SK-N-SH treated with all-trans-retinoic acid at 6 μM for 48 hours (cell line): ENCODE measurements around the gene STX18.

Experiments
- ATAC-seq: fragments of 200-7000 bp; cut with Tn5 transposase; 3 replicates; pipeline ENCODE4 v1.9.1; 2020; ENCODE audit warnings: mild to moderate bottlenecking, moderate library complexity
- ARNTL ChIP-seq: fragments of 450-650 bp; formaldehyde crosslinking; IDR thresholded peaks from 2 replicates; pipeline ENCODE4 v1.5.0; 2020; ENCODE audit warnings: low read depth, mild to moderate bottlenecking, moderate library complexity, borderline replicate concordance
- BACH2 ChIP-seq: fragments of 250-450 bp; sonication (Bioruptor Pico); IDR thresholded peaks from 2 replicates; pipeline ENCODE4 v1.9.0; 2021; ENCODE audit warnings: mild to moderate bottlenecking, borderline replicate concordance
- CSDC2 ChIP-seq: fragments of 250-450 bp; sonication (Bioruptor Pico); IDR thresholded peaks from 2 replicates; pipeline ENCODE4 v1.5.0; 2020; ENCODE audit warnings: mild to moderate bottlenecking, moderate library complexity
- ESRRG ChIP-seq: fragments of 250-450 bp; sonication (Bioruptor Pico); IDR thresholded peaks from 2 replicates; pipeline ENCODE4 v1.6.1; 2021; ENCODE audit warnings: mild to moderate bottlenecking
- GLIS3 ChIP-seq: fragments of 250-450 bp; sonication (Bioruptor Pico); IDR thresholded peaks from 2 replicates; pipeline ENCODE4 v1.5.0; 2020; ENCODE audit warnings: mild to moderate bottlenecking, moderate library complexity
- ISL1 ChIP-seq: fragments of 250-450 bp; sonication (Bioruptor Pico); IDR thresholded peaks from 2 replicates; pipeline ENCODE4 v2.1.2; 2022; ENCODE audit warnings: mild to moderate bottlenecking, moderate library complexity
- OSR1 ChIP-seq: fragments of 250-450 bp; sonication (Bioruptor Pico); IDR thresholded peaks from 2 replicates; pipeline ENCODE4 v1.8.0; 2022; ENCODE audit warnings: moderate library complexity, mild to moderate bottlenecking, inconsistent platforms
- PPARA ChIP-seq: fragments of 250-450 bp; sonication (Bioruptor Pico); IDR thresholded peaks from 2 replicates; pipeline ENCODE4 v1.5.0; 2020; ENCODE audit warnings: mild to moderate bottlenecking, borderline replicate concordance
- SNAI2 ChIP-seq: fragments of 250-450 bp; sonication (Bioruptor Pico); IDR thresholded peaks from 2 replicates; pipeline ENCODE4 v1.5.0; 2020; ENCODE audit warnings: mild to moderate bottlenecking, moderate library complexity
- TOX ChIP-seq: fragments of 250-450 bp; sonication (Bioruptor Pico); IDR thresholded peaks from 2 replicates; pipeline ENCODE4 v1.8.0; 2021; ENCODE audit warnings: mild to moderate bottlenecking, moderate library complexity, borderline replicate concordance
- ZC3H10 ChIP-seq: fragments of 250-450 bp; sonication (Bioruptor Pico); IDR thresholded peaks from 2 replicates; pipeline ENCODE4 v1.5.1; 2021; ENCODE audit warnings: mild to moderate bottlenecking, moderate library complexity
- ZFP3 ChIP-seq: fragments of 250-450 bp; sonication (Bioruptor Pico); IDR thresholded peaks from 2 replicates; pipeline ENCODE4 v1.5.0; 2020; ENCODE audit warnings: mild to moderate bottlenecking, moderate library complexity
- ZFP30 ChIP-seq: fragments of 450-650 bp; formaldehyde crosslinking; IDR thresholded peaks from 2 replicates; pipeline ENCODE4 v1.5.0; 2022; ENCODE audit warnings: mild to moderate bottlenecking, moderate library complexity
- ZNF565 ChIP-seq: fragments of 450-650 bp; formaldehyde crosslinking; conservative IDR thresholded peaks from 2 replicates; pipeline ENCODE4 v1.5.0; 2020; ENCODE audit warnings: low read depth, mild to moderate bottlenecking, moderate library complexity
- ZNF70 ChIP-seq: fragments of 450-650 bp; formaldehyde crosslinking; IDR thresholded peaks from 2 replicates; pipeline ENCODE4 v1.5.0; 2020; ENCODE audit warnings: mild to moderate bottlenecking, moderate library complexity
- TF ChIP-seq, protein P1 (sequence below): fragments of 250-450 bp; sonication (Bioruptor Pico); IDR thresholded peaks from 2 replicates; pipeline ENCODE4 v1.8.0; 2020; ENCODE audit warnings: mild to moderate bottlenecking, moderate library complexity, borderline replicate concordance
- TF ChIP-seq, protein P2 (sequence below): fragments of 250-450 bp; sonication (Bioruptor Pico); IDR thresholded peaks from 2 replicates; pipeline ENCODE4 v1.5.1; 2021; ENCODE audit warnings: mild to moderate bottlenecking, moderate library complexity
- TF ChIP-seq, protein P3 (sequence below): fragments of 250-450 bp; sonication (Bioruptor Pico); IDR thresholded peaks from 2 replicates; pipeline ENCODE4 v1.5.1; 2020; ENCODE audit warnings: low read depth, mild to moderate bottlenecking, moderate library complexity
- TF ChIP-seq, protein P4 (sequence below): fragments of 250-450 bp; sonication (Bioruptor Pico); IDR thresholded peaks from 2 replicates; pipeline ENCODE4 v1.5.0; 2020; ENCODE audit warnings: mild to moderate bottlenecking, moderate library complexity

The STX18 gene

DNA sequence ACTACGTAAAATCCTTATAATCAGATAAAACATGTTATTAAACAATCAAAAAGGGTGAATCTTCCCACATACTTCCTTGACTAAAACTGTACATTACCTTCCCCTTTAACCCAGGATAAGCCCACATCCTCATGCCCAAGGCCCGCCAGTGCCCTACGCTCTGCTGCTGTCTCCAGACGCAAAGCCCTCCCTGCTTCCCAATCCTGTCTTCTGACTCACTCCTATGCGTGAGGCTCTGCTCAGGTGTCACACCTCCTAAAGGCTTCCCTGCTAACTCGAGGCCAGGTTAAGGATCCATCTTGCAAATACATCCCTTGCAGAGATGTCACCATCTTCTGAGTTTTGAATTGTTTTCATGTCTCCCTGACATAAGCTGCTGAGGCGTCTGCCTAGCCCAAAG lies 61.6 kb downstream of the STX18 start:
- TF ChIP-seq TOX (no peak), ZNF70 (CRISPR knock-in tag) (no peak), ISL1 (CRISPR knock-in tag) (no peak), ZNF565 (CRISPR knock-in tag) (no peak), ESRRG (CRISPR knock-in tag) (no peak), SNAI2 (CRISPR knock-in tag) (no peak), ZFP3 (no peak), OSR1 (CRISPR knock-in tag) (no peak), CSDC2 (CRISPR knock-in tag) (no peak), ARNTL (CRISPR knock-in tag) (no peak), GLIS3 (CRISPR knock-in tag) (no peak), PPARA (CRISPR knock-in tag) (no peak), BACH2 (CRISPR knock-in tag) (no peak)
- TF ChIP-seq, protein P1, sequence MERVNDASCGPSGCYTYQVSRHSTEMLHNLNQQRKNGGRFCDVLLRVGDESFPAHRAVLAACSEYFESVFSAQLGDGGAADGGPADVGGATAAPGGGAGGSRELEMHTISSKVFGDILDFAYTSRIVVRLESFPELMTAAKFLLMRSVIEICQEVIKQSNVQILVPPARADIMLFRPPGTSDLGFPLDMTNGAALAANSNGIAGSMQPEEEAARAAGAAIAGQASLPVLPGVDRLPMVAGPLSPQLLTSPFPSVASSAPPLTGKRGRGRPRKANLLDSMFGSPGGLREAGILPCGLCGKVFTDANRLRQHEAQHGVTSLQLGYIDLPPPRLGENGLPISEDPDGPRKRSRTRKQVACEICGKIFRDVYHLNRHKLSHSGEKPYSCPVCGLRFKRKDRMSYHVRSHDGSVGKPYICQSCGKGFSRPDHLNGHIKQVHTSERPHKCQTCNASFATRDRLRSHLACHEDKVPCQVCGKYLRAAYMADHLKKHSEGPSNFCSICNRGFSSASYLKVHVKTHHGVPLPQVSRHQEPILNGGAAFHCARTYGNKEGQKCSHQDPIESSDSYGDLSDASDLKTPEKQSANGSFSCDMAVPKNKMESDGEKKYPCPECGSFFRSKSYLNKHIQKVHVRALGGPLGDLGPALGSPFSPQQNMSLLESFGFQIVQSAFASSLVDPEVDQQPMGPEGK (CRISPR knock-in tag) = no peak
- TF ChIP-seq, protein P2, sequence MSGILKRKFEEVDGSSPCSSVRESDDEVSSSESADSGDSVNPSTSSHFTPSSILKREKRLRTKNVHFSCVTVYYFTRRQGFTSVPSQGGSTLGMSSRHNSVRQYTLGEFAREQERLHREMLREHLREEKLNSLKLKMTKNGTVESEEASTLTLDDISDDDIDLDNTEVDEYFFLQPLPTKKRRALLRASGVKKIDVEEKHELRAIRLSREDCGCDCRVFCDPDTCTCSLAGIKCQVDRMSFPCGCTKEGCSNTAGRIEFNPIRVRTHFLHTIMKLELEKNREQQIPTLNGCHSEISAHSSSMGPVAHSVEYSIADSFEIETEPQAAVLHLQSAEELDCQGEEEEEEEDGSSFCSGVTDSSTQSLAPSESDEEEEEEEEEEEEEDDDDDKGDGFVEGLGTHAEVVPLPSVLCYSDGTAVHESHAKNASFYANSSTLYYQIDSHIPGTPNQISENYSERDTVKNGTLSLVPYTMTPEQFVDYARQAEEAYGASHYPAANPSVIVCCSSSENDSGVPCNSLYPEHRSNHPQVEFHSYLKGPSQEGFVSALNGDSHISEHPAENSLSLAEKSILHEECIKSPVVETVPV = no peak
- TF ChIP-seq, protein P3, sequence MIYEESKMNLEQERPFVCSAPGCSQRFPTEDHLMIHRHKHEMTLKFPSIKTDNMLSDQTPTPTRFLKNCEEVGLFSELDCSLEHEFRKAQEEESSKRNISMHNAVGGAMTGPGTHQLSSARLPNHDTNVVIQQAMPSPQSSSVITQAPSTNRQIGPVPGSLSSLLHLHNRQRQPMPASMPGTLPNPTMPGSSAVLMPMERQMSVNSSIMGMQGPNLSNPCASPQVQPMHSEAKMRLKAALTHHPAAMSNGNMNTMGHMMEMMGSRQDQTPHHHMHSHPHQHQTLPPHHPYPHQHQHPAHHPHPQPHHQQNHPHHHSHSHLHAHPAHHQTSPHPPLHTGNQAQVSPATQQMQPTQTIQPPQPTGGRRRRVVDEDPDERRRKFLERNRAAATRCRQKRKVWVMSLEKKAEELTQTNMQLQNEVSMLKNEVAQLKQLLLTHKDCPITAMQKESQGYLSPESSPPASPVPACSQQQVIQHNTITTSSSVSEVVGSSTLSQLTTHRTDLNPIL (CRISPR knock-in tag) = no peak
- no peak; the same call in 2 of the 3 replicates for ATAC-seq

DNA sequence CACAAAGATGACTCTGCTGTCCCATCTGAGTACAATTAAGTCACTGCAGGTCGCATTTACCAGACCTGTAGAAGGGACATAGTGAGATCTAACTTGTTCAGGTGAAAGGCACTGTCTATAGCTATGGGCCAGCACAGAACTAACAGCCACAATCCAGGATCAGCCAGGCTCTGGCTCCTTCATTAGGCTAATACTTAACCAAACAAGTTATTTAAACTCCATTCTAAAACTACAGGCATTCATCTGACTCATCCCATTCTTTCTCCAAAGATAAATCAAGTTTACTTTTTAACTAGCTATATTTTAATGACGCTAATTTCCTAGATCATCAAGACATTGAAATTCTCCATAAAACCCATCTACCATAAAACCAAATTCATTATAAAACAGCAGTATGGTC lies 62.5 kb downstream of the STX18 start:
- no peak for ATAC-seq

More for the DNA sequence above, 62.5 kb downstream of the STX18 start:
- TF ChIP-seq, protein P1 (CRISPR knock-in tag) = no peak
- TF ChIP-seq GLIS3 (CRISPR knock-in tag) = no peak
- TF ChIP-seq, protein P4, sequence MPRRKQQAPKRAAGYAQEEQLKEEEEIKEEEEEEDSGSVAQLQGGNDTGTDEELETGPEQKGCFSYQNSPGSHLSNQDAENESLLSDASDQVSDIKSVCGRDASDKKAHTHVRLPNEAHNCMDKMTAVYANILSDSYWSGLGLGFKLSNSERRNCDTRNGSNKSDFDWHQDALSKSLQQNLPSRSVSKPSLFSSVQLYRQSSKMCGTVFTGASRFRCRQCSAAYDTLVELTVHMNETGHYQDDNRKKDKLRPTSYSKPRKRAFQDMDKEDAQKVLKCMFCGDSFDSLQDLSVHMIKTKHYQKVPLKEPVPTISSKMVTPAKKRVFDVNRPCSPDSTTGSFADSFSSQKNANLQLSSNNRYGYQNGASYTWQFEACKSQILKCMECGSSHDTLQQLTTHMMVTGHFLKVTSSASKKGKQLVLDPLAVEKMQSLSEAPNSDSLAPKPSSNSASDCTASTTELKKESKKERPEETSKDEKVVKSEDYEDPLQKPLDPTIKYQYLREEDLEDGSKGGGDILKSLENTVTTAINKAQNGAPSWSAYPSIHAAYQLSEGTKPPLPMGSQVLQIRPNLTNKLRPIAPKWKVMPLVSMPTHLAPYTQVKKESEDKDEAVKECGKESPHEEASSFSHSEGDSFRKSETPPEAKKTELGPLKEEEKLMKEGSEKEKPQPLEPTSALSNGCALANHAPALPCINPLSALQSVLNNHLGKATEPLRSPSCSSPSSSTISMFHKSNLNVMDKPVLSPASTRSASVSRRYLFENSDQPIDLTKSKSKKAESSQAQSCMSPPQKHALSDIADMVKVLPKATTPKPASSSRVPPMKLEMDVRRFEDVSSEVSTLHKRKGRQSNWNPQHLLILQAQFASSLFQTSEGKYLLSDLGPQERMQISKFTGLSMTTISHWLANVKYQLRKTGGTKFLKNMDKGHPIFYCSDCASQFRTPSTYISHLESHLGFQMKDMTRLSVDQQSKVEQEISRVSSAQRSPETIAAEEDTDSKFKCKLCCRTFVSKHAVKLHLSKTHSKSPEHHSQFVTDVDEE = no peak
- TF ChIP-seq TOX = no peak
- TF ChIP-seq, protein P2 = no peak
- TF ChIP-seq BACH2 (CRISPR knock-in tag) = no peak
- TF ChIP-seq ZFP3 = no peak
- TF ChIP-seq ZNF70 (CRISPR knock-in tag) = no peak
- TF ChIP-seq OSR1 (CRISPR knock-in tag) = no peak
- TF ChIP-seq ZFP30 = no peak
- no peak for TF ChIP-seq ARNTL (CRISPR knock-in tag)
- no peak for TF ChIP-seq ZC3H10 (CRISPR knock-in tag)
